NOMO-1 (cell line): ENCODE data around the gene CCDC57.
"Not testable (repeated sequence)": the region's sequence is repeated elsewhere in the genome, so short reads cannot be mapped to it uniquely, and the experiment has no call there.

Source experiments
- DNase-seq, 2 experiments: peaks; one replicate each; lab custom pipeline; 2025; ENCODE audit not compliant: unreplicated experiment in 2 of 2; lab: John Stamatoyannopoulos, UW

CCDC57 gene

GRCh38 chr17:82212331-82213250, at the start of gene CCDC57:
Gene CCDC57 (minus strand): TSS chr17:82212842. CDS start chr17:82201944, 10,898 bp downstream.
- peak; percentile 43 to 66 for DNase-seq

DNA sequence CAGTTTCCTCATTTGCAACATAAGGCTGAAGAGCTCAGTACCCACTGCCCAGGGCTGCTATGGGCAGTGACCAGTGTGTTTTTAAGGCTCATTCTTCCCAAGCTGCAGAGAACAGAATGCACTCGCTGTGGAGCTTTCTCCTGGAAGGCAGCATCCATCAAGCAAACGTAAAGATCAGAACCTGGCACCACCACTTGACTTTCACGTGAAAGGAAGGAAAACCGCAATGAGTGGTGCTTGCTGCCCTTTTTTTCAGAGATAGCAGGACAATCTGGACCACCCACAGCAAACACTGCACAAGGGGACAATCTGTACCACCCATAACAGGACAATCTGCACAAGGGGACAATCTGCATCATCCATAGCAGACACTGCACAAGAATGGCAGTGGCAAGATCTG, 49.7 kb upstream of the CCDC57 start:
- DNase-seq = no peak

DNA sequence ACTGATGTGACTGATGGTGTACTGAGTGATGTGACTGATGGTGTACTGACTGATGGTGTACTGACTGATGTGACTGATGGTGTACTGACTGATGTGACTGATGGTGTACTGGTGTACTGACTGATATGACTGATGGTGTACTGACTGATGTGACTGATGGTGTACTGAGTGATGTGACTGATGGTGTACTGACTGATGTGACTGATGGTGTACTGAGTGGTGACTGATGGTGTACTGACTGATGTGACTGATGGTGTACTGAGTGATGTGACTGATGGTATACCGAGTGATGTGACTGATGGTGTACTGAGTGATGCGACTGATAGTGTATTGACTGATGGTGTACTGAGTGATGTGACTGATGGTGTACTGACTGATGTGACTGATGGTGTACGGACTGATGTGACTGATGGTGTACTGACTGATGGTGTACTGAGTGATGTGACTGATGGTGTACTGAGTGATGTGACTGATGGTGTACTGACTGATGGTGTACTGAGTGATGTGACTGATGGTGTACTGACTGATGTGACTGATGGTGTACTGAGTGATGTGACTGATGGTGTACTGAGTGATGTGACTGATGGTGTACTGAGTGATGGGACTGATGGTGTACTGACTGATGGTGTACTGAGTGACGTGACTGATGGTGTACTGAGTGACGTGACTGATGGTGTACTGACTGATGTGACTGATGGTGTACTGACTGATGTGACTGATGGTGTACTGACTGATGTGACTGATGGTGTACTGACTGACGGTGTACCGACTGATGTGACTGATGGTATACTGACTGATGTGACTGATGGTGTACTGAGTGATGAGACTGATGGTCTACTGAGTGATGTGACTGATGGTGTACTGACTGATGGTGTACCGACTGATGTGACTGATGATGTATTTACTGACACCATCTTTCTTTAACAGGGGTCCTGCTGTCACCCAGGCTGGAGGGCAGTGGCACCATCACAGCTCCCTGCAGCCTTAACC, 47.6 kb upstream of the CCDC57 start:
- DNase-seq = not testable (repeated sequence)

- no peak for DNase-seq
Measured at GRCh38 chr17:82258555-82258954, 45.9 kb upstream of the CCDC57 start.

DNA sequence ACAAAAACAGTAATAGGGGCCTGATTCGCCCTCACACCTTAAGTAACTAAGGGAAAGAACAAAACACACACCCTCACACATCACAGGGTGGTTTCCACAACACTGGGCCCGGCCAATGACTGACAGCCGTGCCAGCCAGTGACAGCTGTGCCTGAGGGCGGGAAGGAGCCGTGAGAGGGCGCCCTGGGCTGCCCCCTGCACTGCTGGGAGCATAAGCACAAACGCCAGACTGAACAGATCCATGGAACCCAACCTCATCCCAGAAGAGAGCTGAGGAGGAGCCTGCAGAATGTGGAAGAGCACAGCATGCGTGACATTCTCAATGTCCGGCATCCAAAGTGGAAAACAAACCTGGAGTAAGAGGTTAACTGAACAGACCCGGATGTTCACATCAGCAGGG, 44.8 kb upstream of the CCDC57 start:
- DNase-seq = no peak

GRCh38 chr17:82256242-82256885, 43.7 kb upstream of the CCDC57 start:
- no peak for DNase-seq

GRCh38 chr17:82255402-82255972, 42.8 kb upstream of the CCDC57 start:
- DNase-seq = no peak

DNA sequence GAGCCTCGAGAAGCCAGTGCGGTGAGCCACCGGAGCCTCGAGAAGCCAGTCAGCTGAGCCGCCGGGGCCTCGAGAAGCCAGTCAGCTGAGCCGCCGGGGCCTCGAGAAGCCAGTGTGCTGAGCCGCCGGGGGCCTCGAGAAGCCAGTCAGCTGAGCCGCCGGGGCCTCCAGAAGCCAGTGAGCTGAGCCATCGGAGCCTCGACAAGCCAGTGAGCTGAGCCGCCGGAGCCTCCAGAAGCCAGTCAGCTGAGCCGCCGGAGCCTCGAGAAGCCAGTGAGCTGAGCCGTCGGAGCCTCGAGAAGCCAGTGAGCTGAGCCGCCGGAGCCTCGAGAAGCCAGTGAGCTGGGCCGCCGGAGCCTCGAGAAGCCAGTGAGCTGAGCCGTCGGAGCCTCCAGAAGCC, 42.1 kb upstream of the CCDC57 start:
- not testable (repeated sequence) for DNase-seq

- DNase-seq = not testable (repeated sequence)
Measured at GRCh38 chr17:82254096-82254495, 41.5 kb upstream of the CCDC57 start.

DNA sequence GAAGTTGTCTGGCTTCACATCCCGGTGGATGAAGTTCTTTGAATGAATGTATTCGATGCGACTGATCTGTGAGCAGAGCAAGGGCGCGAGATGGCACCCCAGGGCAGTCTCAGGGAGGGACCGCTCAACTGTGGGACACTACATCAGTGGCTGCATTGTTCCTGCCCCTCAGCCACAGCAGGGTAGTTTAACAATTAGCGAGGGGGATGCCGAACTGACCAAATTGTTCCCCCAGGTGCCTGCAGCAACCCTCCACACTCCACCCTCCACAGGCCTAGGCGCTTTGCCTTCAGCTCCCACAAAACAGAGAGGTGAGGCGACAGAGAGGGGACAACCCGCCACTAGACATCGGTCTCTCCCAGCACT, 40.5 kb upstream of the CCDC57 start:
- no peak for DNase-seq

DNA sequence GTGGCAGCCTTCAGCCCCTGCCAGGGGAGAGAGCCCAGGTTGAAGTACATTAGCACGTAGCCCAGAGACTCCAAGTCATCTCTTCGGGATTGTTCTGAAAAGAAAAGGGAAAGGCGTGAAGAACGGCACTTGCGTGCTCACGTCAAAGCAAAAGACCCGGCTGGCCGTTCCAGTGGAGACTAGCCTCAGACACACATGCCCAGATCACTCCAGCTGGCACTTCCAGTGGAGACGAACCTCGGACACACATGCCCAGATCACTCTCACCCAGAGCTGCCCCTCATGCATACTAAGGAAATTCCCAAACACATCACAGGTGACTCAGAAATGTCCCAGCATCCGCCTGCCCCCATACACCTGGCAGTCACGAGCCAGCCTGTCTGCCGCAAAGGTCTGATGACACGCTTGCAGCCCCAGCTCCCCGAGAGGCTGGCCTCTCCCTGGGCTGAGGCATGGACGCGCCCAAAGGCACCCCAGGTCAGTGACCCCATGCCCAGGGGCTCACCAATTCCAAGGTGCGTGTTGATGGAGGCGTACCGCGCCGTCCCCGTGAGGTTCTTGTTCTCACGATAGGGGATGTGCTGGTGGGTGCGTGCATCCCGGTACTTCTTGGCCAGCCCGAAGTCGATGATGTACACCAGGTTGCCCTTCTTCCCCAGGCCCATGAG, 40.0 kb upstream of the CCDC57 start:
- DNase-seq = no peak

DNA sequence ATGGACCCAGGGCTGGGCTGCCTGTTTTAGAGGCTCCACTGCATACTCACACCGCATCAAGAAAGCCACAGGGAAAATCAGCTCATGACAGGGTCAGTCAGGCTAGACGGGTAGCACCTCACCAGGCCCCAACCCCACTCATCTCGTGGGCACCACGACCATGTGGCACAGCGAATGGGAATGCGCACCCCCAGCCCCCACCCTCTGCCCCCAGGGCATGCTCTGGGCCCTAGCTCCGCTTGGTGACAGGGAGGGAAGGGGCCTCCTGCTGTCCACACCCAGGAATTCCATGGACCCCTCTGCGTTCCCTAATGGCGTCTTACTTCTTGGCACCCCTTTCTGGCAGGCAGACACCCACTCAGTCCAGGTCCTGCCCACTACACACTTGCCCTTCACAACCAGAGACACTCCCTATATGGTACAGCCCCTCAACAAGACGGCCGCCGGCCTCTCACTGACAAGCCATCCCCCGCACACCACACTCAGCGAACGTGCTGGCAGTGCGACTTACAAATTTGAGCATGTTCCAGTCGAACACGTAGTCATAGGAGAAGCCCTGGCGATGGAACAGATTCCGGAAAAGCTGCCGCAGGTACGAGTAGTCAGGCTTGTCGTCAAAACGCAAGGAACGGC, 38.3 kb upstream of the CCDC57 start:
- no peak for DNase-seq

- DNase-seq = no peak
Measured at GRCh38 chr17:82249896-82250581, 37.4 kb upstream of the CCDC57 start.

GRCh38 chr17:82248815-82249674, 36.4 kb upstream of the CCDC57 start:
- no peak for DNase-seq

- DNase-seq = no peak
Measured at GRCh38 chr17:82247856-82248671, 35.4 kb upstream of the CCDC57 start.

DNA sequence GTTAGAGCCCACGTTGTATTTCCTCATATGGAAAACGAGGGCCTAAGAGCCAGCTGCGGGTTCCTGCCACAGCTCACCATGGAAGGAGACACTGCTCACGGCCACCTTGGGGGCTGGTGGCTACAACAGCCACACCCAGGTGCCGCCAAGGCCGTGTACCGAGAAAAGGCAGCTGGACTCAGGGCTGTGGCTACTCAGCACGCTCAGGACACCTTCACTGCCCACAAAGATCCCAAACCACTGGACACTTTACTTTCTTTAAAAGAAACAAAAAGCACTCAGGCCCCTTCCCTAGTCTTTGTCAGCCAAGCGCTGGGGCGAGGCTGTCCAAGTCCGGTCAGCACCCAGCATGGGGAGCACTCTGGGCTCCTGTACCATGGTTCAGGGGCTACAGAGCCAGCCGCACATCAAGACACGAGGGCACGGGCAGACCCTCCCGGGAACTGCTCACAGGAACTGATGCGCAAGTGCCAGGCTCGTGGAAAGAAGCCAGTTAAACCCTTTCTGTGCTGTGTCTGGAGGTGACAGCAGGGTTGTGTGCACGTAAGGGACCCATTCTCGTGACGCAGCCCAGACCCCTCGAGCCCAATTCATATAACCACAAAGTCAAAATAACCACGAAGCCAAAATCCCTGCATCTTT, 34.7 kb upstream of the CCDC57 start:
- no peak for DNase-seq
